GM12891 (cell line): Measurements from ENCODE around the gene SMIM27.

Source experiments
- POLR2A ChIP-seq: IDR thresholded peaks from 2 replicates; pipeline ENCODE4 v1.6.1; 2011; ENCODE audit warnings: low read depth, low read length, control low read depth
- POLR2AphosphoS5 ChIP-seq: IDR thresholded peaks from 2 replicates; pipeline ENCODE4 v1.6.1; 2011; ENCODE audit warnings: low read depth, low read length, control low read depth
- SPI1 ChIP-seq: IDR thresholded peaks from 2 replicates; pipeline ENCODE4 v1.6.1; 2011; ENCODE audit warnings: low read depth, low read length, control low read depth
- TAF1 ChIP-seq: IDR thresholded peaks from 2 replicates; pipeline ENCODE4 v1.6.1; 2011; ENCODE audit warnings: low read depth, low read length, control low read depth

- TF ChIP-seq POLR2A (no peak), TAF1 (no peak), POLR2AphosphoS5 (no peak), SPI1 (no peak)
These were observed 37.1 kb downstream of the SMIM27 start for GRCh38 chr9:32589083-32589723.
